ENCODE results near the gene HCCS.
A peak's percentile ranks its signal among the peaks of the same experiment; 100 is the strongest.

The HCCS gene

GRCh38 chrX:11111037-11111851, at the start of gene HCCS:
Gene HCCS (plus strand): TSS chrX:11111332. CDS start chrX:11112061, 729 bp downstream.
- H3K4me3 ChIP-seq (ENCODE audit: control insufficient read depth, low read depth, low read length) = peak within 1 kb of the TSS; percentile 73
- peak; percentile 77 for DNase-seq (ENCODE audit: low read depth)
- TF ChIP-seq CTCF (conservative IDR thresholded peaks at IDR 0.05; ENCODE audit: control insufficient read depth, insufficient read depth, low read depth, low read length) = no peak

- H3K4me3 ChIP-seq (ENCODE audit: control insufficient read depth, low read depth, low read length) = no peak overlapping the region
- DNase-seq (ENCODE audit: low read depth) = no peak
- TF ChIP-seq CTCF (conservative IDR thresholded peaks at IDR 0.05; ENCODE audit: control insufficient read depth, insufficient read depth, low read depth, low read length) = no peak
Observed at GRCh38 chrX:11064276-11064675, 46.9 kb upstream of the HCCS start.

- TF ChIP-seq CTCF (conservative IDR thresholded peaks at IDR 0.05; ENCODE audit: control insufficient read depth, insufficient read depth, low read depth, low read length) = no peak
- peak; percentile 55 for DNase-seq (ENCODE audit: low read depth)
- H3K4me3 ChIP-seq (ENCODE audit: control insufficient read depth, low read depth, low read length) = no peak overlapping the region
Observed at GRCh38 chrX:11064851-11065600, 46.1 kb upstream of the HCCS start.

GRCh38 chrX:11066812-11067211, 44.3 kb upstream of the HCCS start:
- TF ChIP-seq CTCF (conservative IDR thresholded peaks at IDR 0.05; ENCODE audit: control insufficient read depth, insufficient read depth, low read depth, low read length) = no peak
- H3K4me3 ChIP-seq (ENCODE audit: control insufficient read depth, low read depth, low read length) = no peak overlapping the region
- DNase-seq (ENCODE audit: low read depth) = no peak

GRCh38 chrX:11073381-11073780, 37.8 kb upstream of the HCCS start:
- H3K4me3 ChIP-seq (ENCODE audit: control insufficient read depth, low read depth, low read length) = no peak overlapping the region
- no peak for DNase-seq (ENCODE audit: low read depth)
- TF ChIP-seq CTCF (conservative IDR thresholded peaks at IDR 0.05; ENCODE audit: control insufficient read depth, insufficient read depth, low read depth, low read length) = no peak

- no peak for TF ChIP-seq CTCF (conservative IDR thresholded peaks at IDR 0.05; ENCODE audit: control insufficient read depth, insufficient read depth, low read depth, low read length)
- H3K4me3 ChIP-seq (ENCODE audit: control insufficient read depth, low read depth, low read length) = no peak overlapping the region
- no peak for DNase-seq (ENCODE audit: low read depth)
Observed at GRCh38 chrX:11080741-11081305, 30.3 kb upstream of the HCCS start.
